OCI-LY7 (cell line): ENCODE results near the gene TGFB1I1. TPM values are rescaled to one million over a fixed set of nuclear protein-coding genes. Genes with fewer than 3 reads are reported as not detected.
"Not testable (repeated sequence)": the region's sequence is repeated elsewhere in the genome, so short reads cannot be mapped to it uniquely, and the experiment has no call there.

Experiments
- BruUV-seq: library from RNA; stranded (reverse); fragments of 400-500 nt; replicated peaks from 2 replicates; lab custom pipeline; 2021; lab: Mats Ljungman, UMichigan
- CTCF ChIA-PET: fragments of 300-600 bp; sonication (Branson Sonifier 250); formaldehyde crosslinking; loops from one replicate; lab custom pipeline; 2022; ENCODE audit warnings: antibody characterized with exemption; ENCODE audit not compliant: unreplicated experiment; lab: Charles Lee
- POLR2A ChIA-PET: fragments of 300-600 bp; sonication (Branson Sonifier 250); formaldehyde crosslinking; loops from one replicate; lab custom pipeline; 2022; ENCODE audit warnings: antibody characterized with exemption; lab: Charles Lee
- DNase-seq: peaks from one replicate; pipeline ENCODE4 v3.0.0-alpha.2; 2015; ENCODE audit warnings: low spot score
- H2AFZ ChIP-seq: fragments of 200-600 bp; sonication (generic), shearing (Covaris generic); 2 replicates; pipeline ENCODE4 v1.6.1; 2014; ENCODE audit warnings: mild to moderate bottlenecking, antibody characterized with exemption, low read length, moderate library complexity
- H3K27ac ChIP-seq: fragments of 200-600 bp; sonication (generic); 2 replicates; pipeline ENCODE4 v1.5.1; 2014; ENCODE audit warnings: mixed run types, low read depth, mild to moderate bottlenecking, moderate library complexity, low read length, inconsistent platforms; ENCODE audit not compliant: poor library complexity, severe bottlenecking
- H3K36me3 ChIP-seq: fragments of 200-600 bp; sonication (generic); 2 replicates; pipeline ENCODE4 v1.6.1; 2014; ENCODE audit warnings: mild to moderate bottlenecking, antibody characterized with exemption, low read length, moderate library complexity, mixed read lengths; ENCODE audit not compliant: insufficient read depth
- H3K4me1 ChIP-seq: fragments of 200-600 bp; sonication (generic); 2 replicates; pipeline ENCODE4 v1.5.1; 2014; ENCODE audit warnings: mild to moderate bottlenecking, low read length; ENCODE audit not compliant: insufficient read depth, poor library complexity, severe bottlenecking
- H3K4me2 ChIP-seq: fragments of 200-600 bp; sonication (generic); 2 replicates; pipeline ENCODE4 v1.6.1; 2014; ENCODE audit warnings: mild to moderate bottlenecking, low read length
- H3K4me3 ChIP-seq: fragments of 200-600 bp; sonication (generic); 2 replicates; pipeline ENCODE4 v1.5.1; 2014; ENCODE audit warnings: mild to moderate bottlenecking, low read depth, low read length; ENCODE audit not compliant: poor library complexity, severe bottlenecking
- H3K79me2 ChIP-seq: fragments of 200-600 bp; sonication (generic); 2 replicates; pipeline ENCODE4 v1.6.1; 2016; ENCODE audit warnings: low read depth, mild to moderate bottlenecking, low read length, moderate library complexity, mixed read lengths; ENCODE audit not compliant: insufficient read depth
- H3K9me2 ChIP-seq: fragments of 200-600 bp; sonication (generic); 2 replicates; pipeline ENCODE4 v1.6.1; 2016; ENCODE audit warnings: mild to moderate bottlenecking, low read length, mixed read lengths; ENCODE audit not compliant: insufficient read depth
- H3K9me3 ChIP-seq: fragments of 200-600 bp; sonication (generic); 2 replicates; pipeline ENCODE4 v1.6.1; 2014; ENCODE audit warnings: mild to moderate bottlenecking, mixed run types, low read length, mixed read lengths
- H4K20me1 ChIP-seq: fragments of 200-600 bp; sonication (generic); 2 replicates; pipeline ENCODE4 v1.6.1; 2014; ENCODE audit warnings: mild to moderate bottlenecking, antibody characterized with exemption, low read length, moderate library complexity, mixed read lengths; ENCODE audit not compliant: insufficient read depth
- EZH2phosphoT487 ChIP-seq: fragments of 200-600 bp; sonication (generic); IDR thresholded peaks from 2 replicates; pipeline ENCODE4 v1.6.1; 2018; ENCODE audit warnings: low read depth, borderline replicate concordance, mild to moderate bottlenecking, mixed run types, antibody characterized with exemption, low read length, moderate library complexity, mixed read lengths
- intact Hi-C: fragments of 100-400 bp; cut with micrococcal nuclease; formaldehyde crosslinking; loops from one replicate; pipeline ENCODE4 v1.10.0; 2022; ENCODE audit not compliant: unreplicated experiment
- total RNA-seq, 2 experiments: library from RNA; depleted of rRNA in 1 of 2; stranded (reverse); fragments of >200 nt in 1 of 2; shearing (Covaris generic) in 1 of 2; gene quantifications; 2 replicates each; pipeline ENCODE4 v1.2.3, GENCODE V29; 2014 to 2022
- TF ChIP-seq, protein P1 (sequence below): fragments of 200-600 bp; sonication (generic); conservative IDR thresholded peaks from 2 replicates; pipeline ENCODE4 v1.5.1; 2014; ENCODE audit warnings: mild to moderate bottlenecking, antibody characterized with exemption, low read length, moderate library complexity, mixed read lengths

The TGFB1I1 gene
- total RNA-seq, 2 experiments from 2014 or later, result 0.38 to 0.73 TPM

DNA sequence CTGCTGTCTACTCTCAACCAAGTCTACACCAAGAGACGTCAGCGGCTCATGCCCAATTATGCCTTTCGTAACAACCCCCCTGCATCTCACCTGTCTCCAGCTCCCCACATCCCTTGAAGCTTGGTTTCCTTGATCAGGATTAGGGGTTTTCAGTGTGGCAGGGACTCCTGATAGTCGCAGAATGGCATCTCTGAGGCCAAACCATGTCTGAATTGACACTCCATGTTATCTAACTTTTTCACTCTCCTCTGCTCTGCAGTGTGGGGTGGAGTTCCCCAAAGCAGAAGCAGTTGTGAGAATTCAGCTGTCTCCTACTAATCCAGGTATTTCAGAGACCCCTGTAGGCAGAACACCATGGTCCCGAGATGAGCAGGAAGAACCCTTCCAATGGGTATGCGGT lies 50.1 kb downstream of the TGFB1I1 start:
- Histone ChIP-seq H3K4me3 (no peak overlapping the region), H2AFZ (no peak overlapping the region), H3K27ac (no peak overlapping the region), H3K4me2 (no peak overlapping the region), H3K36me3 (no peaks in the 10 kb centered on the region), H3K4me1 (no peaks in the 10 kb centered on the region), H4K20me1 (no peaks in the 10 kb centered on the region), H3K79me2 (no peaks in the 10 kb centered on the region), H3K9me3 (no peaks in the 10 kb centered on the region), H3K9me2 (no peaks in the 10 kb centered on the region)
- DNase-seq, result no peak
- ChIA-PET POLR2A (no interaction called here), CTCF (no interaction called here)
- BruUV-seq, result no TSS peak
- TF ChIP-seq, protein P1, sequence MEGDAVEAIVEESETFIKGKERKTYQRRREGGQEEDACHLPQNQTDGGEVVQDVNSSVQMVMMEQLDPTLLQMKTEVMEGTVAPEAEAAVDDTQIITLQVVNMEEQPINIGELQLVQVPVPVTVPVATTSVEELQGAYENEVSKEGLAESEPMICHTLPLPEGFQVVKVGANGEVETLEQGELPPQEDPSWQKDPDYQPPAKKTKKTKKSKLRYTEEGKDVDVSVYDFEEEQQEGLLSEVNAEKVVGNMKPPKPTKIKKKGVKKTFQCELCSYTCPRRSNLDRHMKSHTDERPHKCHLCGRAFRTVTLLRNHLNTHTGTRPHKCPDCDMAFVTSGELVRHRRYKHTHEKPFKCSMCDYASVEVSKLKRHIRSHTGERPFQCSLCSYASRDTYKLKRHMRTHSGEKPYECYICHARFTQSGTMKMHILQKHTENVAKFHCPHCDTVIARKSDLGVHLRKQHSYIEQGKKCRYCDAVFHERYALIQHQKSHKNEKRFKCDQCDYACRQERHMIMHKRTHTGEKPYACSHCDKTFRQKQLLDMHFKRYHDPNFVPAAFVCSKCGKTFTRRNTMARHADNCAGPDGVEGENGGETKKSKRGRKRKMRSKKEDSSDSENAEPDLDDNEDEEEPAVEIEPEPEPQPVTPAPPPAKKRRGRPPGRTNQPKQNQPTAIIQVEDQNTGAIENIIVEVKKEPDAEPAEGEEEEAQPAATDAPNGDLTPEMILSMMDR, result no peak
- TF ChIP-seq EZH2phosphoT487, result no peak
- intact Hi-C loops, result no loop called here

DNA sequence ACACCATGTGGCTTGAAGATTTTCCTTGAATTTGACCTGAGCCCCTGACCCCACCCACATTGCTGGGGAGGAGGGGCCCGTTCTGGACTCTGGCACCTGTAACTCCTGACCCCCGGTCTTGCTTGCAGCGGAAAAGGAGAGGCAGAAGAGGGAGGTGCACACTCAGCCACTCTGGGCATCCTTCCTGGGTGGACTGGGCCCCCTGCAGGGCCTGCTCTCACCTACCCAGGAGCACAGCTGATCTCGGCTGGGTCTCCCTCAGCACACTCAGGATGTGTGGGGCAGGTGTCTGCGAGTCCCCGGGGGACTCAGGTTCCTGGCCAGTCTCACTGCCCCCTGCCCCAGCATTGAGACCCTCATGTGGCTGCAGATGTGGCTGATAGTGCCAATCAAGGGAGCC lies 51.8 kb downstream of the TGFB1I1 start:
- H3K4me3 ChIP-seq, DNase-seq, H4K20me1 ChIP-seq, H3K4me1 ChIP-seq, CTCF ChIA-PET, H3K79me2 ChIP-seq, H3K36me3 ChIP-seq, H2AFZ ChIP-seq, H3K9me2 ChIP-seq, intact Hi-C loops, POLR2A ChIA-PET, H3K4me2 ChIP-seq, H3K27ac ChIP-seq, BruUV-seq, H3K9me3 ChIP-seq: not testable (repeated sequence)

DNA sequence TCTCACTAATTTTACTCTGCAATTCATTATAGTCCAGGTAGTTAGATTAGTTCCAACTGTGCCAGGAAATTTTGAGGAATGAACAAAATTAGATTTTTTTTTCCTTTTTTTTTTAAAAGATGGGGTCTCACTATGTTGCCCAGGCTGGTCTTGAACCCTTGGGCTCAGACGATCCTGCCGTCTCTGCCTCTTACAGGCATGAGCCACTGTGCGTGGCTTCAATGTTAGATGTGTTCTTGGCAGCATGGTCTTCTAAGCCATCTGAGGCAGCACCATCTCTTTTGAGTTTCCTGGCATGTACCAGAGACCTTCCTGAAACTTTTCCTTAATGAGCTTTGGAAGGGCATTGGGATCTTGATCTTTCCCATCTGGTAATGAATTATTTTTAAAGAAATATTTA lies 53.2 kb downstream of the TGFB1I1 start:
- POLR2A ChIA-PET, result no interaction called here
- intact Hi-C loops, result no loop called here

More for the DNA sequence above, 53.2 kb downstream of the TGFB1I1 start:
- no peak overlapping the region for H3K27ac ChIP-seq
- no peak overlapping the region for H3K4me2 ChIP-seq
- H2AFZ ChIP-seq, result no peak overlapping the region
- H3K36me3 ChIP-seq, result no peaks in the 10 kb centered on the region
- CTCF ChIA-PET, result no interaction called here
- H3K79me2 ChIP-seq, result no peaks in the 10 kb centered on the region
- DNase-seq, result no peak
- H3K9me2 ChIP-seq, result no peaks in the 10 kb centered on the region
- H4K20me1 ChIP-seq, result no peaks in the 10 kb centered on the region
- no peaks in the 10 kb centered on the region for H3K9me3 ChIP-seq
- BruUV-seq, result no TSS peak
- H3K4me1 ChIP-seq, result no peaks in the 10 kb centered on the region
- H3K4me3 ChIP-seq, result no peak overlapping the region
- no peak for TF ChIP-seq EZH2phosphoT487
- TF ChIP-seq, protein P1, result no peak

Other genes with a start within 250 kb of the TGFB1I1 start
- gene ITGAM, start 212.2 kb upstream of the TGFB1I1 start, total RNA-seq (2014; rRNA removed; shearing (Covaris generic)), result not detected in 2 replicates
- gene ITGAM, start 212.2 kb upstream of the TGFB1I1 start, total RNA-seq (2022), result 0.09 and 0.23 TPM in 2 replicates
- gene ITGAX, start 117.0 kb upstream of the TGFB1I1 start, total RNA-seq (2014; rRNA removed; shearing (Covaris generic)), result not detected in 2 replicates
- not detected in 2 replicates for gene ITGAX, start 117.0 kb upstream of the TGFB1I1 start, total RNA-seq (2022)
- not detected in 2 replicates for gene ITGAD, start 78.8 kb upstream of the TGFB1I1 start, total RNA-seq (2014; rRNA removed; shearing (Covaris generic))
- not detected in 2 replicates for gene ITGAD, start 78.8 kb upstream of the TGFB1I1 start, total RNA-seq (2022)
- not detected in 2 replicates for gene COX6A2, start 43.8 kb upstream of the TGFB1I1 start, total RNA-seq (2014; rRNA removed; shearing (Covaris generic))
- gene COX6A2, start 43.8 kb upstream of the TGFB1I1 start, total RNA-seq (2022), result not detected in 2 replicates
- 0.03 and 0.19 TPM in 2 replicates for gene ZNF843, start 29.4 kb upstream of the TGFB1I1 start, total RNA-seq (2014; rRNA removed; shearing (Covaris generic))
- 0.17 and 0.52 TPM in 2 replicates for gene ZNF843, start 29.4 kb upstream of the TGFB1I1 start, total RNA-seq (2022)
- 6.4 and 7.0 TPM in 2 replicates for gene ARMC5, start 12.7 kb upstream of the TGFB1I1 start, total RNA-seq (2014; rRNA removed; shearing (Covaris generic))
- 7.8 and 8.8 TPM in 2 replicates for gene ARMC5, start 12.7 kb upstream of the TGFB1I1 start, total RNA-seq (2022)
- gene SLC5A2, start 11.0 kb downstream of the TGFB1I1 start, total RNA-seq (2014; rRNA removed; shearing (Covaris generic)), result not detected in 2 replicates
- not detected in 2 replicates for gene SLC5A2, start 11.0 kb downstream of the TGFB1I1 start, total RNA-seq (2022)
- 24.0 and 28.6 TPM in 2 replicates for gene RUSF1, start 36.2 kb downstream of the TGFB1I1 start, total RNA-seq (2014; rRNA removed; shearing (Covaris generic))
- gene RUSF1, start 36.2 kb downstream of the TGFB1I1 start, total RNA-seq (2022), result 40.4 TPM in 2 replicates
- not detected in 2 replicates for gene AHSP, start 55.7 kb downstream of the TGFB1I1 start, total RNA-seq (2014; rRNA removed; shearing (Covaris generic))
- gene AHSP, start 55.7 kb downstream of the TGFB1I1 start, total RNA-seq (2022), result not detected in 2 replicates